Lower leg skin (tissue), 4 donors: Measurements from ENCODE around the gene PTH2. TPM values are rescaled to one million over a fixed set of nuclear protein-coding genes. Genes with fewer than 3 reads are reported as not detected.
"Not testable (repeated sequence)": the region's sequence is repeated elsewhere in the genome, so short reads cannot be mapped to it uniquely, and the experiment has no call there.

Experiments used
- DNase-seq, 2 donors: peaks; one replicate each; pipeline ENCODE4 v3.0.0-alpha.2; 2019; ENCODE audit warnings: low spot score in 2 of 2
- H3K4me3 ChIP-seq: fragments of 200-600 bp; sonication (generic); 2 replicates; pipeline ENCODE4 v1.5.1; 2017; ENCODE audit warnings: mild to moderate bottlenecking, low read depth; ENCODE audit not compliant: poor library complexity, severe bottlenecking
- POLR2A ChIP-seq, 2 donors: fragments of 450-650 bp; IDR thresholded peaks; one replicate each; pipeline ENCODE4 v1.6.1; 2016 to 2017; ENCODE audit warnings: antibody characterized with exemption in 2 of 2, mild to moderate bottlenecking in 1 of 2, moderate library complexity in 1 of 2
- WGBS, 2 donors: methylation state at CpG; one replicate each; pipeline ENCODE4 v1.1.5; 2018; 5-methylcytosine and 5-hydroxymethylcytosine counted together
- intact Hi-C: fragments of 100-400 bp; cut with DNase I; formaldehyde crosslinking; loops from one replicate; pipeline ENCODE4 v1.15.0; 2023; ENCODE audit warnings: low total_unique reads
- total RNA-seq, 4 donors: library from RNA; depleted of rRNA; stranded (reverse); fragments of >200 nt; gene quantifications; one replicate each; pipeline ENCODE4 v1.1.0, GENCODE V29; 2016
- TF ChIP-seq, protein P1 (sequence below), 3 donors: fragments of 450-650 bp; IDR thresholded peaks; one replicate each; pipeline ENCODE4 v1.5.1; 2016; ENCODE audit warnings: antibody characterized with exemption in 3 of 3, mild to moderate bottlenecking in 3 of 3, moderate library complexity in 2 of 3

PTH2 gene
- total RNA-seq, 4 donors from 2014 or later = not detected

DNA sequence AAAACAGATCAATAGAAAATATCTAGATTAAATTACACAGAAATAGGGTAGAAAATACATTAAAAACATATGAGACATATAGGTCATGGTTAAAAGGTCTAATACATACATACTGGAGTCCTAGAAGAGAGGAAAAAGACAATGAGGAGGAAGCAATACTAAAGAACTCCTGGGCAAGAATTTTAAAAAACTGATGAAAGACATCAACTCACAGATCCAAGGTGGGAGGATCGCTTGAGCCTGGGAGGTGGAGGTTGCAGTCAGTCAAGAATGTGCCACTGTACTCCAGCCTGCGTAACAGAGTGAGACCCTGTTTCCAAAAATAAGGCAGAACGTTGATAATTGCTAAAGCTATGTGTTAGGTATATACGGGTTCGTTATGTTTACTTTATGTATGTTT, 40.6 kb downstream of the PTH2 start:
- no peak overlapping the region for H3K4me3 ChIP-seq
- 95 to 97% methylated on average over 5 of the region's 5 CpGs for WGBS, 2 donors
- intact Hi-C loops = no loop called here
- TF ChIP-seq, protein P1, sequence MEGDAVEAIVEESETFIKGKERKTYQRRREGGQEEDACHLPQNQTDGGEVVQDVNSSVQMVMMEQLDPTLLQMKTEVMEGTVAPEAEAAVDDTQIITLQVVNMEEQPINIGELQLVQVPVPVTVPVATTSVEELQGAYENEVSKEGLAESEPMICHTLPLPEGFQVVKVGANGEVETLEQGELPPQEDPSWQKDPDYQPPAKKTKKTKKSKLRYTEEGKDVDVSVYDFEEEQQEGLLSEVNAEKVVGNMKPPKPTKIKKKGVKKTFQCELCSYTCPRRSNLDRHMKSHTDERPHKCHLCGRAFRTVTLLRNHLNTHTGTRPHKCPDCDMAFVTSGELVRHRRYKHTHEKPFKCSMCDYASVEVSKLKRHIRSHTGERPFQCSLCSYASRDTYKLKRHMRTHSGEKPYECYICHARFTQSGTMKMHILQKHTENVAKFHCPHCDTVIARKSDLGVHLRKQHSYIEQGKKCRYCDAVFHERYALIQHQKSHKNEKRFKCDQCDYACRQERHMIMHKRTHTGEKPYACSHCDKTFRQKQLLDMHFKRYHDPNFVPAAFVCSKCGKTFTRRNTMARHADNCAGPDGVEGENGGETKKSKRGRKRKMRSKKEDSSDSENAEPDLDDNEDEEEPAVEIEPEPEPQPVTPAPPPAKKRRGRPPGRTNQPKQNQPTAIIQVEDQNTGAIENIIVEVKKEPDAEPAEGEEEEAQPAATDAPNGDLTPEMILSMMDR (IDR thresholded peaks at IDR 0.05) = no peak
- TF ChIP-seq POLR2A (IDR thresholded peaks at IDR 0.05) = no peak
- DNase-seq = no peak

DNA sequence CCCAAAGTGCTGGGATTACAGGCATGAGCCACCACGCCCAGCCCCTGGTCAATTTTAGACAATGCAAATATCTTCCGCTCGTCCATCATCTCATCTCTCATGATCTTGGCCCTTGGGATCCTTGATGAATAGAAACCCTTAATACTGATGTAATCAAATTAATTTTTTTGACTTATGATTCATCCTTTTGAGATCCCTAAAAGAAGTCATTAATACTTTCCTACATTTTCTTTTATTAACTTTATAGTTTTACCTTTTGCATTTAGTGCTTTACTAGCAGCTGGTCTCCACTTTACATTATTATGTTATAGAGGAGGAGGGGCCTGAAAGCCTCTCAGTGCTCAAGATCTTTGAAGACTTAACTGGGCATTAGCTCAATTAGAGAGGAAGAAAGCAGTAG, 42.9 kb downstream of the PTH2 start:
- no peak for DNase-seq
- H3K4me3 ChIP-seq = no peak overlapping the region
- WGBS, 2 donors = 93 to 98% methylated on average over 3 of the region's 3 CpGs
- intact Hi-C loops = no loop called here
- TF ChIP-seq, protein P1 (IDR thresholded peaks at IDR 0.05) = no peak
- no peak for TF ChIP-seq POLR2A (IDR thresholded peaks at IDR 0.05)

DNA sequence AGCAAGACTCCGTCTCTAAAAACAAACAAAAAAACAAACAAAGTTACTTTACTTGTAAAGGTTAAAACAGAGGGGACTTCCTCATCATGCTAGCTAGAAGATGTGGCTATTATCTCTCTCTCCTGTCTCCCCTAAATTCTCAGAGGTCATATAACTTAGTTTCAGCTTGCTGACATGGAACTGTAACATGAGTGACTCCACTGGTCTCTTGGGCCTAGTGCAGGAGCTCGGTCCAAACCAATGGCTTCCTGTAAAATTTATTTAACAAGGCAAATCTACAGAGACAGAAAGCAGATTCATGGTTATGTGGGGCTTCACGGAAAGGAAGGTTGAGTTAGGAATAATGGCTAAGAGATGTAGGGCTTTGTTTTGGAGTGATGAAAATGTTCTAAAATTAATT, 44.7 kb downstream of the PTH2 start:
- WGBS, 2 donors = 80 to 87% methylated on average over 3 of the region's 3 CpGs
- no peak overlapping the region for H3K4me3 ChIP-seq
- DNase-seq = no peak
- TF ChIP-seq, protein P1 (IDR thresholded peaks at IDR 0.05) = no peak
- TF ChIP-seq POLR2A (IDR thresholded peaks at IDR 0.05) = no peak
- intact Hi-C loops = no loop called here

DNA sequence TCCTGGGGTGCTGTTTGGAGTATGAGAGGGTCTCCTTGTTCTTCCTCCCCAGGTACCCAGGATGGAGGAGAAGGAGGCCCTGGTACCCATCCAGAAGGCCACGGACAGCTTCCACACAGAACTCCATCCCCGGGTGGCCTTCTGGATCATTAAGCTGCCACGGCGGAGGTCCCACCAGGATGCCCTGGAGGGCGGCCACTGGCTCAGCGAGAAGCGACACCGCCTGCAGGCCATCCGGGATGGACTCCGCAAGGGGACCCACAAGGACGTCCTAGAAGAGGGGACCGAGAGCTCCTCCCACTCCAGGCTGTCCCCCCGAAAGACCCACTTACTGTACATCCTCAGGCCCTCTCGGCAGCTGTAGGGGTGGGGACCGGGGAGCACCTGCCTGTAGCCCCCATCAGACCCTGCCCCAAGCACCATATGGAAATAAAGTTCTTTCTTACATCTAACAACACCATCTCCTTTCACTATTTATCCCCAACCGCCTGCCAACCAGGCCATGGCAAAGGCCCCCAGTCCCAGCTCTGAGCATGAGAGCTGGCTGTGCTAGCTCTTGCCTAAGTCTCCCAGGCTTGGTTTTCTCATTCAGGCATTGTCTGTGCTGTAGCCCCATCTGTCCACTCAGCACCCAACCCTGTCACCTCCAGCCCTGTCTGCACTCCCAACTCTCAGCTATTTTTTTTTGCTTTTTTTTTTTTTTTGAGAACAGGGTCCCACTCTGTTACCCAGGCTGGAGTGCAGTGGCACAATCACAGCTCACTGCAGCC, 48.4 kb downstream of the PTH2 start:
- TF ChIP-seq, protein P1 (IDR thresholded peaks at IDR 0.05) = no peak
- no peak for TF ChIP-seq POLR2A (IDR thresholded peaks at IDR 0.05)
- no peak for DNase-seq
- intact Hi-C loops = no loop called here
- 92 to 94% methylated on average over 14 to 16 of the region's 16 CpGs for WGBS, 2 donors
- H3K4me3 ChIP-seq = no peak overlapping the region

DNA sequence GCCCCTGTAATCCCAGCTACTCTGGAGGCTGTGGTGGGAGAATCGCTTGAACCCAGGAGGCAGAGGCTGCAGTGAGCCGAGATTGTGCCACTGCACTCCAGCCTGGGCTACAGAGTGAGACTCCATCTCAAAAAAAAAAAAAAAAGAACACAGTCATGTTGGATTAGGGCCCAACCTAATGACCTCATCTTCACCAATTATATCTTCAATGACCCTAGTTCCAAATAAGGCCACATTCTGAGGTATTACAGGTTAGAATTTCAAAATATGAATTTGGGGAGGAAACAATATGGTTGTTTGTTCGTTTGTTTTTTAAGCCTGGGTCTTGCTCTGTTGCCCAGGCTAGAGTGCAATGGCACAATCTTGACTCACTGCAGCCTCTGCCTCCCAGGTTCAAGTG, 50.1 kb downstream of the PTH2 start:
- DNase-seq, intact Hi-C loops, H3K4me3 ChIP-seq: not testable (repeated sequence)
- 89 to 91% methylated on average over 3 of the region's 3 CpGs for WGBS, 2 donors

Other genes starting within 250 kb of the PTH2 start
- 1 to 10 TPM in 1 of 4 donors, under 1 TPM in 2, not detected in 1; 0.55 to 1.2 (median 0.95) TPM for gene SLC6A16, start 98.2 kb downstream of the PTH2 start, total RNA-seq
- gene CD37, start 88.0 kb downstream of the PTH2 start, total RNA-seq = 1 to 10 TPM; 2.6 to 8.5 (median 5.9) TPM
- 10 to 100 TPM in 2 of 4 donors, 1 to 10 TPM in 2; 1.3 to 17.6 (median 9.8) TPM for gene TEAD2, start 61.0 kb downstream of the PTH2 start, total RNA-seq
- gene DKKL1, start 59.6 kb downstream of the PTH2 start, total RNA-seq = 1 to 10 TPM in 1 of 4 donors, not detected in 3; 3.0 TPM
- not detected for gene KASH5, start 35.2 kb downstream of the PTH2 start, total RNA-seq
- gene GFY, start 1.9 kb upstream of the PTH2 start, total RNA-seq = not detected
- 1 to 10 TPM in 2 of 4 donors, under 1 TPM in 2; 0.38 to 1.4 (median 0.97) TPM for gene SLC17A7, start 18.1 kb upstream of the PTH2 start, total RNA-seq
- 100 to 1,000 TPM in 3 of 4 donors, 10 to 100 TPM in 1; 79.6 to 144 (median 118) TPM for gene PIH1D1, start 28.4 kb upstream of the PTH2 start, total RNA-seq
- 10 to 100 TPM; 26.6 to 47.2 (median 42.6) TPM for gene ALDH16A1, start 29.8 kb upstream of the PTH2 start, total RNA-seq
- 1 to 10 TPM; 2.8 to 6.0 (median 4.4) TPM for gene FLT3LG, start 50.8 kb upstream of the PTH2 start, total RNA-seq
- 1,000 to 10,000 TPM; 3,727 to 4,286 (median 3,958) TPM for gene RPL13A, start 64.2 kb upstream of the PTH2 start, total RNA-seq
- 1,000 to 10,000 TPM; 4,267 to 5,958 (median 4,793) TPM for gene RPS11, start 73.0 kb upstream of the PTH2 start, total RNA-seq
- gene FCGRT, start 89.2 kb upstream of the PTH2 start, total RNA-seq = 100 to 1,000 TPM; 130 to 198 (median 146) TPM
- 10 to 100 TPM in 2 of 4 donors, 1 to 10 TPM in 2; 8.8 to 15.3 (median 10.9) TPM for gene RCN3, start 104.6 kb upstream of the PTH2 start, total RNA-seq
- 10 to 100 TPM; 62.0 to 84.8 (median 66.8) TPM for gene NOSIP, start 157.1 kb upstream of the PTH2 start, total RNA-seq
- gene PRRG2, start 157.9 kb upstream of the PTH2 start, total RNA-seq = 10 to 100 TPM; 13.9 to 31.2 (median 18.6) TPM
- 10 to 100 TPM; 19.6 to 53.1 (median 24.5) TPM for gene PRR12, start 167.7 kb upstream of the PTH2 start, total RNA-seq
- 10 to 100 TPM; 14.0 to 20.2 (median 18.8) TPM for gene RRAS, start 216.7 kb upstream of the PTH2 start, total RNA-seq
- gene SCAF1, start 218.8 kb upstream of the PTH2 start, total RNA-seq = 10 to 100 TPM; 28.6 to 54.3 (median 33.7) TPM
- 100 to 1,000 TPM in 1 of 4 donors, 10 to 100 TPM in 3; 38.7 to 102 (median 74.9) TPM for gene IRF3, start 242.4 kb upstream of the PTH2 start, total RNA-seq
- gene BCL2L12, start 242.5 kb upstream of the PTH2 start, total RNA-seq = 1 to 10 TPM; 6.1 to 9.2 (median 6.6) TPM